Loucy (cell line): ENCODE data around the gene TMEM245.
"Not testable (repeated sequence)": the region's sequence is repeated elsewhere in the genome, so short reads cannot be mapped to it uniquely, and the experiment has no call there.

Experiments
- H2AFZ ChIP-seq: fragments of 200-600 bp; sonication (generic); 2 replicates; pipeline ENCODE4 v1.6.0; 2016; ENCODE audit warnings: antibody characterized with exemption, mild to moderate bottlenecking, low read length, moderate library complexity
- H3F3A ChIP-seq: fragments of 200-600 bp; 2 replicates; pipeline ENCODE4 v1.6.0; 2016; ENCODE audit warnings: antibody characterized with exemption, low read depth, mild to moderate bottlenecking
- H3K27me3 ChIP-seq: fragments of 200-600 bp; sonication (generic); 2 replicates; pipeline ENCODE4 v1.6.1; 2014; ENCODE audit warnings: low read length, mild to moderate bottlenecking; ENCODE audit not compliant: insufficient read depth, poor library complexity, severe bottlenecking
- H3K36me3 ChIP-seq: fragments of 200-600 bp; sonication (generic); 2 replicates; pipeline ENCODE4 v1.6.1; 2016; ENCODE audit warnings: low read length; ENCODE audit not compliant: insufficient read depth
- H3K4me1 ChIP-seq: fragments of 200-600 bp; sonication (generic); 2 replicates; pipeline ENCODE4 v1.5.1; 2014; ENCODE audit warnings: low read length, mild to moderate bottlenecking; ENCODE audit not compliant: insufficient read depth, poor library complexity, severe bottlenecking
- H3K4me2 ChIP-seq: fragments of 200-600 bp; sonication (generic); 2 replicates; pipeline ENCODE4 v1.6.0; 2014; ENCODE audit warnings: antibody characterized with exemption, low read length, low read depth, mild to moderate bottlenecking; ENCODE audit not compliant: poor library complexity, severe bottlenecking
- H3K4me3 ChIP-seq: fragments of 200-600 bp; sonication (generic); 2 replicates; pipeline ENCODE4 v1.5.1; 2014; ENCODE audit warnings: low read length, mild to moderate bottlenecking, mixed read lengths; ENCODE audit not compliant: poor library complexity, severe bottlenecking
- H3K79me2 ChIP-seq: fragments of 200-600 bp; sonication (generic); 2 replicates; pipeline ENCODE4 v1.6.1; 2014; ENCODE audit warnings: low read length; ENCODE audit not compliant: insufficient read depth
- H3K9ac ChIP-seq: fragments of 200-600 bp; sonication (generic); 2 replicates; pipeline ENCODE4 v1.6.0; 2014; ENCODE audit warnings: mild to moderate bottlenecking, low read depth, low read length, moderate library complexity; ENCODE audit not compliant: poor library complexity, severe bottlenecking
- H3K9me2 ChIP-seq: fragments of 200-600 bp; sonication (generic); replicated peaks from 2 replicates; pipeline ENCODE4 v1.6.1; 2016; ENCODE audit warnings: low read depth, low read length, mixed read lengths
- H3K9me3 ChIP-seq: fragments of 200-600 bp; sonication (generic); 2 replicates; pipeline ENCODE4 v1.6.1; 2014; ENCODE audit warnings: mild to moderate bottlenecking, antibody characterized with exemption, low read length, low read depth; ENCODE audit not compliant: insufficient read depth
- H4K20me1 ChIP-seq: fragments of 200-600 bp; sonication (generic); 2 replicates; pipeline ENCODE4 v1.6.0; 2014; ENCODE audit warnings: antibody characterized with exemption, low read length, mild to moderate bottlenecking; ENCODE audit not compliant: insufficient read depth, poor library complexity, severe bottlenecking
- CTCF ChIP-seq: fragments of 200-600 bp; sonication (generic); conservative IDR thresholded peaks from 2 replicates; pipeline ENCODE4 v1.5.1; 2014; ENCODE audit warnings: mild to moderate bottlenecking, antibody characterized with exemption, low read length
- EZH2phosphoT487 ChIP-seq: fragments of 200-600 bp; IDR thresholded peaks from 2 replicates; pipeline ENCODE4 v1.6.1; 2018; ENCODE audit warnings: antibody characterized with exemption, mild to moderate bottlenecking, moderate library complexity, borderline replicate concordance

Gene TMEM245

DNA sequence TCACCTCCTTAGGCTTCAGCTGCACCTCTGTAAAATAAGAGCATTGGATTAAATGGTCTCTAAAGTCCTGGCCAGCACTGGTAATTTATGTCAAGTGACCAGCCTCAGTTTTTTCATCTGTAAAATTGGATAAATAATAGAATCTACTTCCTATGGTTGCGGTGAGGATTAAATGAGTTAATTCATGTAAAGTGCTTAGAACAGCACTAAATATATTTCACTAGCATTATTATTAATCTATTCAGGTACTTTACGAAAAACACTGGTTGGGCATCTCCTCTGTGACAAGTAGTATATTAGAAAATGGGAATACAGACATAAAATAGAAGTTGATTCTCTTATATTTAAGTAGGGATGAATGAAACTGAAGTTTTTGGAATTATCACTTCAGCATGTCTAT is 13.8 kb upstream of the TMEM245 start:
- Histone ChIP-seq H3F3A (no peaks in the 10 kb centered on the region), H3K27me3 (no peaks in the 10 kb centered on the region), H3K4me1 (no peaks in the 10 kb centered on the region), H3K9me2 (no peaks in the 10 kb centered on the region), H3K79me2 (no peaks in the 10 kb centered on the region), H2AFZ (no peak overlapping the region), H3K4me2 (no peak overlapping the region), H4K20me1 (no peaks in the 10 kb centered on the region), H3K36me3 (no peaks in the 10 kb centered on the region), H3K9ac (no peak overlapping the region), H3K4me3 (no peak overlapping the region), H3K9me3 (no peaks in the 10 kb centered on the region)
- TF ChIP-seq EZH2phosphoT487 (no peak), CTCF (no peak)

- H3F3A ChIP-seq, result no peaks in the 10 kb centered on the region
- no peaks in the 10 kb centered on the region for H4K20me1 ChIP-seq
- no peak overlapping the region for H2AFZ ChIP-seq
- no peak overlapping the region for H3K4me2 ChIP-seq
- H3K79me2 ChIP-seq, result no peaks in the 10 kb centered on the region
- no peaks in the 10 kb centered on the region for H3K27me3 ChIP-seq
- H3K9me2 ChIP-seq, result no peaks in the 10 kb centered on the region
- no peaks in the 10 kb centered on the region for H3K9me3 ChIP-seq
- no peaks in the 10 kb centered on the region for H3K36me3 ChIP-seq
- H3K4me3 ChIP-seq, result no peak overlapping the region
- no peak overlapping the region for H3K9ac ChIP-seq
- TF ChIP-seq CTCF (no peak; the same call in 1 of the 2 replicates), EZH2phosphoT487 (no peak)
- H3K4me1 ChIP-seq, result no peaks in the 10 kb centered on the region
Measured at GRCh38 chr9:109132567-109133021, 12.8 kb upstream of the TMEM245 start.

DNA sequence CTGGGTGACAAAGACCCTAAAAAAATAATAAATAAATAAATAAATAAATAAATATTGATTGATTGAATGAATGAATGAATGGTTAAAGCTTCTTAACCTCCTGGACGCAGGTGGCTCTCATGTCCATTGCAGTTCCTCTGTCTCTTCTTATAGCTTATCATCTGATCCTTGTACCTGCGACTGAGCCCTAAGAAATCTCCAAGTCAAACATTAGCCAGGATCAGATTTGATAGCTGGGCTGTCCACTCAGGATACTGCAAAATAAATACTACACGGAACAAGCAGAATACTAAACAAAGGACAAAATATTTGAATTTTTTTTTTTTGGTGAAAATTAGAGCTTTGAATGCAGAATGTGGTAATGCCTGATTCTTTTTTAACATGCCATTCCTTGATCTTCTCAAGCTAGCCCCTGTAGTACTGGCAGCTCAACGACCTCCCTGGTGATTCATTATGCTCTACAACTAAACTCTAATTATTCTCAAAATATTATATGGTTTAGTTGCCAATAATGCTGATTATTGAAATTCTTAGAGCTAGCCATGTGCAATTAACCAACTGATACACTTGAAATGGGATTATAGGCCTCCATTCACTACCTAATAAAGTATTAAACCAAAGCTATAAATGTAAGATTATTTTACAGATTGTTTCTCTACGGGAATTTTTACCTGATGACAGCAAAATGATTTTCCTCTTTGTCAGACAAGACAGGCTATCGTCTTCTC is 9.9 kb upstream of the TMEM245 start:
- no peak for TF ChIP-seq EZH2phosphoT487
- no peak for TF ChIP-seq CTCF
- Histone ChIP-seq H3K4me3 (no peak overlapping the region), H3K9ac (no peak overlapping the region)

GRCh38 chr9:109126671-109127070 is 6.9 kb upstream of the TMEM245 start:
- not testable (repeated sequence) for H4K20me1 ChIP-seq, H3K27me3 ChIP-seq, H3K4me2 ChIP-seq, H3K9ac ChIP-seq, H3K4me3 ChIP-seq, H3K4me1 ChIP-seq, H3K9me3 ChIP-seq, H3K79me2 ChIP-seq, H3F3A ChIP-seq, H3K36me3 ChIP-seq, H2AFZ ChIP-seq, H3K9me2 ChIP-seq

More for the DNA sequence above, 9.9 kb upstream of the TMEM245 start:
- no peaks in the 10 kb centered on the region for H3K36me3 ChIP-seq
- no peaks in the 10 kb centered on the region for H3K9me3 ChIP-seq
- no peak overlapping the region for H2AFZ ChIP-seq
- H3K27me3 ChIP-seq, result no peaks in the 10 kb centered on the region
- no peaks in the 10 kb centered on the region for H4K20me1 ChIP-seq
- no peaks in the 10 kb centered on the region for H3K9me2 ChIP-seq
- H3F3A ChIP-seq, result no peaks in the 10 kb centered on the region
- H3K79me2 ChIP-seq, result no peaks in the 10 kb centered on the region
- H3K4me1 ChIP-seq, result no peaks in the 10 kb centered on the region
- H3K4me2 ChIP-seq, result no peak overlapping the region
